ENCODE data around the gene CASP12. TPM values are rescaled to one million over a fixed set of nuclear protein-coding genes. Genes with fewer than 3 reads are reported as not detected.

Gene CASP12
- total and polyA plus RNA-seq, 3 donors from 2014 or later, result 0.31 to 0.94 TPM; not detected in 1

GRCh38 chr11:104837969-104838639 is 60.2 kb downstream of the CASP12 start:
- TF ChIP-seq POLR2A (IDR thresholded peaks at IDR 0.05), result no peak
- TF ChIP-seq CTCF (IDR thresholded peaks at IDR 0.05), result no peak
- WGBS, 2 donors, result 89 to 95% methylated on average over 5 of the region's 5 CpGs
- Histone ChIP-seq H3K36me3 (ENCODE audit: low read depth, missing control alignments) (no peaks in the 10 kb centered on the region), H3K27me3 (no peaks in the 10 kb centered on the region), H3K4me3 (no peak overlapping the region), H3K9me3 (no peaks in the 10 kb centered on the region), H3K4me1 (no peaks in the 10 kb centered on the region), H3K27ac (no peak overlapping the region)
- no peak for DNase-seq
- intact Hi-C loops (cut with DNase I; ENCODE audit: low total_unique reads), result no loop called here

GRCh38 chr11:104836691-104837090 is 61.6 kb downstream of the CASP12 start:
- Histone ChIP-seq H3K27ac (no peak overlapping the region), H3K9me3 (no peaks in the 10 kb centered on the region), H3K27me3 (no peaks in the 10 kb centered on the region), H3K4me3 (no peak overlapping the region), H3K36me3 (ENCODE audit: low read depth, missing control alignments) (no peaks in the 10 kb centered on the region), H3K4me1 (no peaks in the 10 kb centered on the region)
- DNase-seq, result no peak
- intact Hi-C loops (cut with DNase I; ENCODE audit: low total_unique reads), result no loop called here
- 43 to 77% methylated on average over 2 of the region's 2 CpGs for WGBS, 2 donors
- no peak for TF ChIP-seq POLR2A (IDR thresholded peaks at IDR 0.05)
- TF ChIP-seq CTCF (IDR thresholded peaks at IDR 0.05), result no peak

Small RNA genes lying within 50 kb of the gene (small RNA-seq; reads per million reads assigned to genes)
- gene AP002004.1, result 0 reads per million in 2 donors

Other genes starting within 250 kb of the CASP12 start
- 10 to 100 TPM; 16.1 to 20.7 TPM for gene CASP4, start 70.1 kb upstream of the CASP12 start, total RNA-seq
- gene CASP4, start 70.1 kb upstream of the CASP12 start, polyA plus RNA-seq (ENCODE audit: insufficient read depth, low read depth, low replicate concordance), result 12.9 TPM
- gene CASP5, start 124.7 kb upstream of the CASP12 start, total RNA-seq, result not detected
- 0.37 TPM for gene CASP5, start 124.7 kb upstream of the CASP12 start, polyA plus RNA-seq (ENCODE audit: insufficient read depth, low read depth, low replicate concordance)
- 1 to 10 TPM; 1.8 to 3.9 TPM for gene CASP1, start 136.7 kb upstream of the CASP12 start, total RNA-seq
- 6.1 TPM for gene CASP1, start 136.7 kb upstream of the CASP12 start, polyA plus RNA-seq (ENCODE audit: insufficient read depth, low read depth, low replicate concordance)
- gene CARD16, start 146.9 kb upstream of the CASP12 start, total RNA-seq, result 1 to 10 TPM; 1.4 to 1.5 TPM
- 5.7 TPM for gene CARD16, start 146.9 kb upstream of the CASP12 start, polyA plus RNA-seq (ENCODE audit: insufficient read depth, low read depth, low replicate concordance)
- gene CARD18, start 241.3 kb upstream of the CASP12 start, total RNA-seq, result 1 to 10 TPM in 1 of 2 donors, under 1 TPM in 1; 0.81 to 2.3 TPM
- 0.92 TPM for gene CARD18, start 241.3 kb upstream of the CASP12 start, polyA plus RNA-seq (ENCODE audit: insufficient read depth, low read depth, low replicate concordance)